Neural cell (in vitro differentiated cells): ENCODE results near the gene TRIM66. TPM values are rescaled to one million over a fixed set of nuclear protein-coding genes. Genes with fewer than 3 reads are reported as not detected.

Experiments
- H2AFZ ChIP-seq: fragments of 200-600, 300-800 bp; sonication (generic), shearing (Covaris generic); 2 replicates; pipeline ENCODE4 v1.6.0; 2014; ENCODE audit warnings: low read depth, mild to moderate bottlenecking, antibody characterized with exemption, low read length, moderate library complexity
- H3F3A ChIP-seq: fragments of 200-600 bp; shearing (Covaris generic); 2 replicates; pipeline ENCODE4 v1.6.1; 2016; ENCODE audit warnings: mild to moderate bottlenecking, moderate library complexity, mixed read lengths, antibody characterized with exemption, low read length; ENCODE audit not compliant: insufficient read depth, poor library complexity, severe bottlenecking
- H3K27ac ChIP-seq: fragments of 200-600, 300-800 bp; sonication (generic), shearing (Covaris generic); 2 replicates; pipeline ENCODE4 v1.5.1; 2014; ENCODE audit warnings: mild to moderate bottlenecking, low read length, moderate library complexity
- H3K27me3 ChIP-seq: fragments of 300-800, 200-600 bp; sonication (generic), shearing (Covaris generic); 2 replicates; pipeline ENCODE4 v1.6.0; 2014; ENCODE audit warnings: mild to moderate bottlenecking, low read depth, low read length, moderate library complexity; ENCODE audit not compliant: insufficient read depth
- H3K36me3 ChIP-seq: fragments of 300-800, 200-600 bp; sonication (generic), shearing (Covaris generic); 2 replicates; pipeline ENCODE4 v1.5.1; 2014; ENCODE audit warnings: mild to moderate bottlenecking, antibody characterized with exemption, low read length, moderate library complexity; ENCODE audit not compliant: insufficient read depth
- H3K4me2 ChIP-seq: fragments of 300-800, 200-600 bp; sonication (generic), shearing (Covaris generic); 2 replicates; pipeline ENCODE4 v1.6.0; 2014; ENCODE audit warnings: mild to moderate bottlenecking, low read length
- H3K4me3 ChIP-seq: fragments of 300-800, 200-600 bp; sonication (generic), shearing (Covaris generic); 2 replicates; pipeline ENCODE4 v1.5.1; 2014; ENCODE audit warnings: mild to moderate bottlenecking, low read length, moderate library complexity
- H3K79me2 ChIP-seq: fragments of 200-600 bp; shearing (Covaris generic); replicated peaks from 2 replicates; pipeline ENCODE4 v1.6.0; 2014; ENCODE audit warnings: mild to moderate bottlenecking, low read length, moderate library complexity; ENCODE audit not compliant: insufficient read depth
- H3K9ac ChIP-seq: fragments of 300-800, 200-600 bp; sonication (generic), shearing (Covaris generic); 2 replicates; pipeline ENCODE4 v1.6.1; 2016; ENCODE audit warnings: mild to moderate bottlenecking, low read length, mixed read lengths
- H3K9me2 ChIP-seq: fragments of 200-600 bp; shearing (Covaris generic); 2 replicates; pipeline ENCODE4 v1.6.1; 2016; ENCODE audit warnings: mild to moderate bottlenecking, low read length, mixed read lengths; ENCODE audit not compliant: insufficient read depth
- H3K9me3 ChIP-seq: fragments of 200-600, 300-800 bp; sonication (generic), shearing (Covaris generic); 2 replicates; pipeline ENCODE4 v1.6.1; 2016; ENCODE audit warnings: mild to moderate bottlenecking, mixed run types, low read length, moderate library complexity, mixed read lengths
- H4K20me1 ChIP-seq: fragments of 200-600 bp; shearing (Covaris generic); 2 replicates; pipeline ENCODE4 v1.6.1; 2016; ENCODE audit warnings: mild to moderate bottlenecking, mixed run types; ENCODE audit not compliant: insufficient read depth
- EP300 ChIP-seq: fragments of 450-650 bp; conservative IDR thresholded peaks from 2 replicates; pipeline ENCODE4 v1.6.1; 2014; ENCODE audit warnings: antibody characterized with exemption, mild to moderate bottlenecking, moderate library complexity; ENCODE audit not compliant: poor library complexity, severe bottlenecking
- EZH2 ChIP-seq: fragments of 200-600, 300-800 bp; shearing (Covaris generic), sonication (generic); IDR thresholded peaks from 2 replicates; pipeline ENCODE4 v1.6.1; 2014; ENCODE audit warnings: antibody characterized with exemption, low read length, borderline replicate concordance, mild to moderate bottlenecking; ENCODE audit not compliant: insufficient read depth, poor library complexity, severe bottlenecking
- MXI1 ChIP-seq: fragments of 450-650 bp; conservative IDR thresholded peaks from 2 replicates; pipeline ENCODE4 v1.6.1; 2014; ENCODE audit warnings: antibody characterized with exemption, mild to moderate bottlenecking; ENCODE audit not compliant: poor library complexity, severe bottlenecking
- POLR2AphosphoS5 ChIP-seq: IDR thresholded peaks from 2 replicates; pipeline ENCODE4 v1.6.1; 2012
- RAD21 ChIP-seq: fragments of 450-650 bp; conservative IDR thresholded peaks from 2 replicates; pipeline ENCODE4 v1.6.1; 2014; ENCODE audit warnings: antibody characterized with exemption, mild to moderate bottlenecking, moderate library complexity
- REST ChIP-seq: IDR thresholded peaks from 2 replicates; pipeline ENCODE4 v1.6.1; 2012; ENCODE audit warnings: borderline replicate concordance
- SMC3 ChIP-seq: fragments of 450-650 bp; conservative IDR thresholded peaks from 2 replicates; pipeline ENCODE4 v1.6.1; 2014; ENCODE audit warnings: antibody characterized with exemption, mild to moderate bottlenecking, moderate library complexity; ENCODE audit not compliant: poor library complexity
- TAF1 ChIP-seq: IDR thresholded peaks from 2 replicates; pipeline ENCODE4 v1.6.1; 2012; ENCODE audit warnings: low read depth
- polyA plus RNA-seq: library from polyadenylated mRNA; depleted of rRNA; stranded (reverse); fragments of >200 nt; gene quantifications from 2 replicates; pipeline ENCODE4 v1.2.3, GENCODE V29; 2014
- TF ChIP-seq, protein P1 (sequence below): fragments of 450-650 bp; IDR thresholded peaks from 2 replicates; pipeline ENCODE4 v1.5.1; 2014; ENCODE audit warnings: antibody characterized with exemption, mild to moderate bottlenecking, moderate library complexity; ENCODE audit not compliant: poor library complexity, severe bottlenecking

The TRIM66 gene
- polyA plus RNA-seq, 1 donor from 2014 or later, result 0.82 TPM

DNA sequence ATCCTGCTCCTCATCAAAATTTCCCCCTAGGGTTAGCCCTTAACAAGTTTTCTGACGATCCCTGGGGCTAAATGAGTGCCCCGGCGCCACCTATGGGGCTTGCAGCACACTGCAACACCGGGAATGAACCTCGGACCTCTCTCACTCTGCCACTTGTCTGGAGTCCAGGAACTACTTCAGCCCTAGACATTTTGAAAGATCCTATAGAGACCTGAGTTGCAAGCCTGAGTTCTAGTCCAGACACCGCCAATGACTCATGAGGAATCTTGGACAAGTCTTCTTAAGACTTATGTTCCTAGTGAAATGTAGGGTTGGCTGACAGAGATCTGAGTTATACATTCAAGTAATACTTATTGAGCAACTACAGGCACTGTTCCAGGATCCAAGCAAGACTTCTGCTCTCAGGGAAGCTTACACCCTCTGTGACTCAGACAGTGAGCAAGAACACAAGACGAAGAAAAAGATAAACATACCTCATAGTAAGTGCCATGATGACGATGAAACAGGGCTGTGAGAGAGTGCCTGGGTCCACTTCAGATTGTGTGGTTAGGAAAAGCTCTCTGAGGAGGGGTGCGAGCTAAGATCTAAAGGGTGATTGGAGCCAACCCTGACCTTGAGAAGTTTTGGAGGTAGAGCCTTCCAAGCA lies 78.3 kb downstream of the TRIM66 start:
- H3K4me2 ChIP-seq, result no peak overlapping the region
- no peaks in the 10 kb centered on the region for H3K9me2 ChIP-seq
- H2AFZ ChIP-seq, result no peak overlapping the region

DNA sequence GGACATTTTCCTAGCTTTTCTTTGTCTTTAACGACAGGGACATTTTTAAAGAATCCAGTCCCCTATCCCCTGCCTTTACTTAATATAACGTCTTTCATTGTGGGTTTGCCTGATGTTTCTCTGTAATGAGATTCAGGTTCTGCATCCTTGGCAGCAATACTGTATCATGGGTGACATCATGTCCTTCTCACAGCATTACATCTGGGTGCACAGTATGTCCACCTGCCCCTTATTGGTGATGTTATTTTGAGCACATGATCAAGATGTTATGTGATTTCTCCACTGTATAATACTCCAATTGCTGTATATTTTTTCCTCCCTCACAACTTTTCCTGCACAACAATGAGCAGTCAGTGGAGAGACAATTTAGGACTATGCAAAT lies 78.8 kb downstream of the TRIM66 start:
- no peak overlapping the region for H3K4me3 ChIP-seq
- H3F3A ChIP-seq, result no peaks in the 10 kb centered on the region
- no peak overlapping the region for H2AFZ ChIP-seq
- no peaks in the 10 kb centered on the region for H3K36me3 ChIP-seq
- no peaks in the 10 kb centered on the region for H3K79me2 ChIP-seq
- no peak overlapping the region for H3K9ac ChIP-seq
- no peaks in the 10 kb centered on the region for H3K27me3 ChIP-seq
- no peaks in the 10 kb centered on the region for H4K20me1 ChIP-seq
- H3K27ac ChIP-seq, result no peak overlapping the region
- TF ChIP-seq EZH2 (no peak), SMC3 (no peak), EP300 (no peak), TAF1 (no peak), POLR2AphosphoS5 (no peak), REST (no peak), RAD21 (no peak), MXI1 (no peak)
- TF ChIP-seq, protein P1, sequence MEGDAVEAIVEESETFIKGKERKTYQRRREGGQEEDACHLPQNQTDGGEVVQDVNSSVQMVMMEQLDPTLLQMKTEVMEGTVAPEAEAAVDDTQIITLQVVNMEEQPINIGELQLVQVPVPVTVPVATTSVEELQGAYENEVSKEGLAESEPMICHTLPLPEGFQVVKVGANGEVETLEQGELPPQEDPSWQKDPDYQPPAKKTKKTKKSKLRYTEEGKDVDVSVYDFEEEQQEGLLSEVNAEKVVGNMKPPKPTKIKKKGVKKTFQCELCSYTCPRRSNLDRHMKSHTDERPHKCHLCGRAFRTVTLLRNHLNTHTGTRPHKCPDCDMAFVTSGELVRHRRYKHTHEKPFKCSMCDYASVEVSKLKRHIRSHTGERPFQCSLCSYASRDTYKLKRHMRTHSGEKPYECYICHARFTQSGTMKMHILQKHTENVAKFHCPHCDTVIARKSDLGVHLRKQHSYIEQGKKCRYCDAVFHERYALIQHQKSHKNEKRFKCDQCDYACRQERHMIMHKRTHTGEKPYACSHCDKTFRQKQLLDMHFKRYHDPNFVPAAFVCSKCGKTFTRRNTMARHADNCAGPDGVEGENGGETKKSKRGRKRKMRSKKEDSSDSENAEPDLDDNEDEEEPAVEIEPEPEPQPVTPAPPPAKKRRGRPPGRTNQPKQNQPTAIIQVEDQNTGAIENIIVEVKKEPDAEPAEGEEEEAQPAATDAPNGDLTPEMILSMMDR, result no peak
- H3K4me2 ChIP-seq, result no peak overlapping the region
- no peaks in the 10 kb centered on the region for H3K9me3 ChIP-seq
- no peaks in the 10 kb centered on the region for H3K9me2 ChIP-seq

More for the DNA sequence above, 78.3 kb downstream of the TRIM66 start:
- Histone ChIP-seq H3K4me3 (no peak overlapping the region), H3K79me2 (no peaks in the 10 kb centered on the region), H3K27me3 (no peaks in the 10 kb centered on the region), H4K20me1 (no peaks in the 10 kb centered on the region), H3K9me3 (no peaks in the 10 kb centered on the region), H3F3A (no peaks in the 10 kb centered on the region), H3K36me3 (no peaks in the 10 kb centered on the region), H3K27ac (no peak overlapping the region), H3K9ac (no peak overlapping the region)
- TF ChIP-seq REST, result no peak
- TF ChIP-seq, protein P1, result peak; percentile 30
